BE2C (cell line): ENCODE measurements around the gene KIF18B.

ENCODE experiments used
- DNase-seq: peaks from one replicate; pipeline ENCODE4 v3.0.0-alpha.2; 2020
- H3K27me3 ChIP-seq: fragments of 250-450 bp; sonication (Bioruptor Pico); 2 replicates; pipeline ENCODE4 v1.5.1; 2020; ENCODE audit warnings: mild to moderate bottlenecking
- H3K36me3 ChIP-seq: fragments of 250-450 bp; sonication (Bioruptor Pico); 2 replicates; pipeline ENCODE4 v1.5.1; 2020; ENCODE audit warnings: mild to moderate bottlenecking
- H3K4me1 ChIP-seq: fragments of 250-450 bp; sonication (Bioruptor Pico); 2 replicates; pipeline ENCODE4 v1.5.1; 2020
- H3K4me3 ChIP-seq: 2 replicates; pipeline ENCODE4 v1.5.1; 2011; ENCODE audit warnings: low read depth, low read length
- H3K9me3 ChIP-seq: fragments of 250-450 bp; sonication (Bioruptor Pico); 2 replicates; pipeline ENCODE4 v1.5.1; 2020
- CTCF ChIP-seq: IDR thresholded peaks from 2 replicates; pipeline ENCODE4 v1.5.1; 2012; ENCODE audit warnings: mild to moderate bottlenecking, low read depth, low read length

Gene KIF18B

GRCh38 chr17:44924107-44924544, 23.4 kb downstream of the KIF18B start:
- Histone ChIP-seq H3K27me3 (no peaks in the 10 kb centered on the region), H3K4me3 (no peak overlapping the region)
- peak; percentile 11 for DNase-seq

GRCh38 chr17:44922746-44923470, 24.7 kb downstream of the KIF18B start:
- H3K27me3 ChIP-seq = no peaks in the 10 kb centered on the region
- TF ChIP-seq CTCF = no peak
- H3K36me3 ChIP-seq = peaks cover 25% of the 10 kb centered on the region
- H3K4me1 ChIP-seq = peaks cover 46% of the 10 kb centered on the region
- H3K4me3 ChIP-seq = no peak overlapping the region
- peak; percentile 23 for DNase-seq
- no peaks in the 10 kb centered on the region for H3K9me3 ChIP-seq

More at GRCh38 chr17:44924107-44924544, 23.4 kb downstream of the KIF18B start:
- Histone ChIP-seq H3K4me1 (peaks cover 46% of the 10 kb centered on the region), H3K9me3 (no peaks in the 10 kb centered on the region), H3K36me3 (peaks cover 37% of the 10 kb centered on the region)
- no peak for TF ChIP-seq CTCF

GRCh38 chr17:44922136-44922535, 25.4 kb downstream of the KIF18B start:
- TF ChIP-seq CTCF = no peak
- Histone ChIP-seq H3K4me1 (peaks cover 46% of the 10 kb centered on the region), H3K27me3 (no peaks in the 10 kb centered on the region), H3K4me3 (no peak overlapping the region), H3K9me3 (no peaks in the 10 kb centered on the region), H3K36me3 (peaks cover 17% of the 10 kb centered on the region)
- no peak for DNase-seq

- peak; percentile 20 for TF ChIP-seq CTCF
- Histone ChIP-seq H3K4me1 (peaks cover 46% of the 10 kb centered on the region), H3K9me3 (no peaks in the 10 kb centered on the region), H3K27me3 (no peaks in the 10 kb centered on the region), H3K4me3 (no peak overlapping the region), H3K36me3 (peaks cover 9% of the 10 kb centered on the region)
- DNase-seq = peak; percentile 84
These were observed 26.3 kb downstream of the KIF18B start for GRCh38 chr17:44921122-44921882.

- peaks cover 46% of the 10 kb centered on the region for H3K4me1 ChIP-seq
- peaks cover 1% of the 10 kb centered on the region for H3K36me3 ChIP-seq
- H3K4me3 ChIP-seq = no peak overlapping the region
- peak; percentile 68 for DNase-seq
- H3K9me3 ChIP-seq = no peaks in the 10 kb centered on the region
- no peak for TF ChIP-seq CTCF
- no peaks in the 10 kb centered on the region for H3K27me3 ChIP-seq
These were observed 27.0 kb downstream of the KIF18B start for GRCh38 chr17:44920565-44920940.
